OCI-LY1 (cell line): ENCODE results near the gene E2F6.

Experiments used
- EZH2 ChIP-seq: fragments of 200-600 bp; sonication (generic), shearing (Covaris generic); IDR thresholded peaks from 2 replicates; pipeline ENCODE4 v1.8.0; 2017; ENCODE audit warnings: borderline replicate concordance, mixed run types, mild to moderate bottlenecking, antibody characterized with exemption, low read length, moderate library complexity, mixed read lengths
- TF ChIP-seq, protein P1 (sequence below): fragments of 200-600 bp; sonication (generic), shearing (Covaris generic); IDR thresholded peaks from 2 replicates; pipeline ENCODE4 v1.5.1; 2017; ENCODE audit warnings: mild to moderate bottlenecking, antibody characterized with exemption, low read length, moderate library complexity, mixed read lengths

DNA sequence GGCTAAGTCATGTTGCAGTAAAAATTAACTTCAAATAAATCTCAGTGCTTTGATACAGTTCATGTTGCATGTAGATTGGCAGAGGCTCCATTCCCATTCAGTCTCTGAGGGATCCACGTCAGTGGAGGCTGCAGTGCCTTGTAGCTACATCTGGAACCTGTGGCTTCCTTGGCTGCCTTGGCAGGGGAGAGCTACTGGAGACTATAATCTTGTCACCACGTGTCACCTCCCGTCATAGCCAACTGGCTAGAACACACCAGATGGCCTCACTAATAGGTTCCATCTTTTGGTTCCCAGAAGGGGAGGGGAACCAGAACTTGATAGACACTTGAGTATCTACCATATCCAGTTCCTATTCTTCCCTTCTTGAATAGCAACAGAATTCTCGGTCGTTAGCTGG lies 28.4 kb downstream of the E2F6 start:
- TF ChIP-seq, protein P1, sequence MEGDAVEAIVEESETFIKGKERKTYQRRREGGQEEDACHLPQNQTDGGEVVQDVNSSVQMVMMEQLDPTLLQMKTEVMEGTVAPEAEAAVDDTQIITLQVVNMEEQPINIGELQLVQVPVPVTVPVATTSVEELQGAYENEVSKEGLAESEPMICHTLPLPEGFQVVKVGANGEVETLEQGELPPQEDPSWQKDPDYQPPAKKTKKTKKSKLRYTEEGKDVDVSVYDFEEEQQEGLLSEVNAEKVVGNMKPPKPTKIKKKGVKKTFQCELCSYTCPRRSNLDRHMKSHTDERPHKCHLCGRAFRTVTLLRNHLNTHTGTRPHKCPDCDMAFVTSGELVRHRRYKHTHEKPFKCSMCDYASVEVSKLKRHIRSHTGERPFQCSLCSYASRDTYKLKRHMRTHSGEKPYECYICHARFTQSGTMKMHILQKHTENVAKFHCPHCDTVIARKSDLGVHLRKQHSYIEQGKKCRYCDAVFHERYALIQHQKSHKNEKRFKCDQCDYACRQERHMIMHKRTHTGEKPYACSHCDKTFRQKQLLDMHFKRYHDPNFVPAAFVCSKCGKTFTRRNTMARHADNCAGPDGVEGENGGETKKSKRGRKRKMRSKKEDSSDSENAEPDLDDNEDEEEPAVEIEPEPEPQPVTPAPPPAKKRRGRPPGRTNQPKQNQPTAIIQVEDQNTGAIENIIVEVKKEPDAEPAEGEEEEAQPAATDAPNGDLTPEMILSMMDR = no peak
- no peak for TF ChIP-seq EZH2
